ENCODE data around the gene CDCA7. TPM values are rescaled to one million over a fixed set of nuclear protein-coding genes. Genes with fewer than 3 reads are reported as not detected.

Gene CDCA7
- polyA plus RNA-seq, 2 donors, result 15.1 to 20.0 TPM

- Histone ChIP-seq H3K4me3 (ENCODE audit: low read depth in 1 of 2, low read length in 2 of 2) (no peak overlapping the region), H3K36me3 (ENCODE audit: control insufficient read depth in 2 of 2, insufficient read depth in 2 of 2, low read length in 1 of 2) (no peaks in the 10 kb centered on the region), H3K27ac (ENCODE audit: low read depth in 2 of 2, low read length in 1 of 2) (no peak overlapping the region), H3K27me3 (ENCODE audit: control insufficient read depth in 1 of 2, insufficient read depth in 2 of 2, low read length in 2 of 2) (no peaks in the 10 kb centered on the region), H3K9me3 (ENCODE audit: control insufficient read depth in 2 of 2, insufficient read depth in 1 of 2, low read depth in 1 of 2, low read length in 1 of 2) (no peaks in the 10 kb centered on the region), H3K4me1 (ENCODE audit: control insufficient read depth in 2 of 2, insufficient read depth in 2 of 2, low read length in 1 of 2) (no peaks in the 10 kb centered on the region)
- 88 to 89% methylated on average over 16 of the region's 16 CpGs for WGBS, 2 donors
Observed at GRCh38 chr2:173395567-173396351, 41.1 kb downstream of the CDCA7 start.

GRCh38 chr2:173397539-173397938 lies 42.9 kb downstream of the CDCA7 start:
- Histone ChIP-seq H3K27me3 (ENCODE audit: control insufficient read depth in 1 of 2, insufficient read depth in 2 of 2, low read length in 2 of 2) (no peaks in the 10 kb centered on the region), H3K36me3 (ENCODE audit: control insufficient read depth in 2 of 2, insufficient read depth in 2 of 2, low read length in 1 of 2) (no peaks in the 10 kb centered on the region), H3K27ac (ENCODE audit: low read depth in 2 of 2, low read length in 1 of 2) (no peak overlapping the region), H3K4me3 (ENCODE audit: low read depth in 1 of 2, low read length in 2 of 2) (no peak overlapping the region), H3K4me1 (ENCODE audit: control insufficient read depth in 2 of 2, insufficient read depth in 2 of 2, low read length in 1 of 2) (no peaks in the 10 kb centered on the region), H3K9me3 (ENCODE audit: control insufficient read depth in 2 of 2, insufficient read depth in 1 of 2, low read depth in 1 of 2, low read length in 1 of 2) (no peaks in the 10 kb centered on the region)
- 65 to 69% methylated on average over 4 of the region's 4 CpGs for WGBS, 2 donors

GRCh38 chr2:173399229-173399628 lies 44.6 kb downstream of the CDCA7 start:
- H3K27me3 ChIP-seq (ENCODE audit: control insufficient read depth in 1 of 2, insufficient read depth in 2 of 2, low read length in 2 of 2), result no peaks in the 10 kb centered on the region
- no peak overlapping the region for H3K4me3 ChIP-seq (ENCODE audit: low read depth in 1 of 2, low read length in 2 of 2)
- no peaks in the 10 kb centered on the region for H3K4me1 ChIP-seq (ENCODE audit: control insufficient read depth in 2 of 2, insufficient read depth in 2 of 2, low read length in 1 of 2)
- no peaks in the 10 kb centered on the region for H3K9me3 ChIP-seq (ENCODE audit: control insufficient read depth in 2 of 2, insufficient read depth in 1 of 2, low read depth in 1 of 2, low read length in 1 of 2)
- H3K27ac ChIP-seq (ENCODE audit: low read depth in 2 of 2, low read length in 1 of 2), result no peak overlapping the region
- no peaks in the 10 kb centered on the region for H3K36me3 ChIP-seq (ENCODE audit: control insufficient read depth in 2 of 2, insufficient read depth in 2 of 2, low read length in 1 of 2)
- 88 to 90% methylated on average over 4 of the region's 4 CpGs for WGBS, 2 donors

- peaks cover 0 to 2% of the 10 kb centered on the region in 2 donors for H3K27me3 ChIP-seq (ENCODE audit: control insufficient read depth in 1 of 2, insufficient read depth in 2 of 2, low read length in 2 of 2)
- 35 to 43% methylated on average over 4 of the region's 4 CpGs for WGBS, 2 donors
Observed at GRCh38 chr2:173400760-173401159, 46.1 kb downstream of the CDCA7 start.

GRCh38 chr2:173401716-173402326 lies 47.1 kb downstream of the CDCA7 start:
- WGBS, 2 donors, result 26 to 45% methylated on average over 7 of the region's 7 CpGs
- Histone ChIP-seq H3K36me3 (ENCODE audit: control insufficient read depth in 2 of 2, insufficient read depth in 2 of 2, low read length in 1 of 2) (no peaks in the 10 kb centered on the region), H3K27ac (ENCODE audit: low read depth in 2 of 2, low read length in 1 of 2) (no peak overlapping the region)

More at GRCh38 chr2:173400760-173401159, 46.1 kb downstream of the CDCA7 start:
- Histone ChIP-seq H3K9me3 (ENCODE audit: control insufficient read depth in 2 of 2, insufficient read depth in 1 of 2, low read depth in 1 of 2, low read length in 1 of 2) (no peaks in the 10 kb centered on the region), H3K36me3 (ENCODE audit: control insufficient read depth in 2 of 2, insufficient read depth in 2 of 2, low read length in 1 of 2) (no peaks in the 10 kb centered on the region), H3K4me1 (ENCODE audit: control insufficient read depth in 2 of 2, insufficient read depth in 2 of 2, low read length in 1 of 2) (no peaks in the 10 kb centered on the region), H3K4me3 (ENCODE audit: low read depth in 1 of 2, low read length in 2 of 2) (no peak overlapping the region), H3K27ac (ENCODE audit: low read depth in 2 of 2, low read length in 1 of 2) (no peak overlapping the region)

GRCh38 chr2:173402405-173402974 lies 47.8 kb downstream of the CDCA7 start:
- peaks cover 0 to 2% of the 10 kb centered on the region in 2 donors for H3K27me3 ChIP-seq (ENCODE audit: control insufficient read depth in 1 of 2, insufficient read depth in 2 of 2, low read length in 2 of 2)
- no peaks in the 10 kb centered on the region for H3K4me1 ChIP-seq (ENCODE audit: control insufficient read depth in 2 of 2, insufficient read depth in 2 of 2, low read length in 1 of 2)
- H3K27ac ChIP-seq (ENCODE audit: low read depth in 2 of 2, low read length in 1 of 2), result no peak overlapping the region
- no peaks in the 10 kb centered on the region for H3K36me3 ChIP-seq (ENCODE audit: control insufficient read depth in 2 of 2, insufficient read depth in 2 of 2, low read length in 1 of 2)
- H3K4me3 ChIP-seq (ENCODE audit: low read depth in 1 of 2, low read length in 2 of 2), result peak overlapping the region in 1 of 2 donors; percentile 25
- no peaks in the 10 kb centered on the region for H3K9me3 ChIP-seq (ENCODE audit: control insufficient read depth in 2 of 2, insufficient read depth in 1 of 2, low read depth in 1 of 2, low read length in 1 of 2)
- WGBS, 2 donors, result 3 to 4% methylated on average over 21 of the region's 21 CpGs

More at GRCh38 chr2:173401716-173402326, 47.1 kb downstream of the CDCA7 start:
- peaks cover 0 to 2% of the 10 kb centered on the region in 2 donors for H3K27me3 ChIP-seq (ENCODE audit: control insufficient read depth in 1 of 2, insufficient read depth in 2 of 2, low read length in 2 of 2)
- no peak overlapping the region for H3K4me3 ChIP-seq (ENCODE audit: low read depth in 1 of 2, low read length in 2 of 2)
- H3K9me3 ChIP-seq (ENCODE audit: control insufficient read depth in 2 of 2, insufficient read depth in 1 of 2, low read depth in 1 of 2, low read length in 1 of 2), result no peaks in the 10 kb centered on the region
- no peaks in the 10 kb centered on the region for H3K4me1 ChIP-seq (ENCODE audit: control insufficient read depth in 2 of 2, insufficient read depth in 2 of 2, low read length in 1 of 2)

GRCh38 chr2:173404841-173405750 lies 50.4 kb downstream of the CDCA7 start:
- Histone ChIP-seq H3K27me3 (ENCODE audit: control insufficient read depth in 1 of 2, insufficient read depth in 2 of 2, low read length in 2 of 2) (peaks cover 0 to 2% of the 10 kb centered on the region in 2 donors), H3K4me1 (ENCODE audit: control insufficient read depth in 2 of 2, insufficient read depth in 2 of 2, low read length in 1 of 2) (no peaks in the 10 kb centered on the region), H3K4me3 (ENCODE audit: low read depth in 1 of 2, low read length in 2 of 2) (no peak overlapping the region), H3K9me3 (ENCODE audit: control insufficient read depth in 2 of 2, insufficient read depth in 1 of 2, low read depth in 1 of 2, low read length in 1 of 2) (no peaks in the 10 kb centered on the region), H3K36me3 (ENCODE audit: control insufficient read depth in 2 of 2, insufficient read depth in 2 of 2, low read length in 1 of 2) (no peaks in the 10 kb centered on the region), H3K27ac (ENCODE audit: low read depth in 2 of 2, low read length in 1 of 2) (no peak overlapping the region)
- 60 to 61% methylated on average over 8 of the region's 8 CpGs for WGBS, 2 donors

- WGBS, 2 donors, result 78 to 84% methylated on average over 5 of the region's 5 CpGs
- Histone ChIP-seq H3K27me3 (ENCODE audit: control insufficient read depth in 1 of 2, insufficient read depth in 2 of 2, low read length in 2 of 2) (peaks cover 0 to 2% of the 10 kb centered on the region in 2 donors), H3K4me3 (ENCODE audit: low read depth in 1 of 2, low read length in 2 of 2) (no peak overlapping the region)
Observed at GRCh38 chr2:173407176-173407575, 52.5 kb downstream of the CDCA7 start.

GRCh38 chr2:173407646-173408045 lies 53.0 kb downstream of the CDCA7 start:
- WGBS, 2 donors, result 81 to 83% methylated on average over 4 of the region's 4 CpGs
- Histone ChIP-seq H3K36me3 (ENCODE audit: control insufficient read depth in 2 of 2, insufficient read depth in 2 of 2, low read length in 1 of 2) (no peaks in the 10 kb centered on the region), H3K4me1 (ENCODE audit: control insufficient read depth in 2 of 2, insufficient read depth in 2 of 2, low read length in 1 of 2) (no peaks in the 10 kb centered on the region), H3K27me3 (ENCODE audit: control insufficient read depth in 1 of 2, insufficient read depth in 2 of 2, low read length in 2 of 2) (peaks cover 0 to 2% of the 10 kb centered on the region in 2 donors), H3K4me3 (ENCODE audit: low read depth in 1 of 2, low read length in 2 of 2) (no peak overlapping the region), H3K27ac (ENCODE audit: low read depth in 2 of 2, low read length in 1 of 2) (no peak overlapping the region), H3K9me3 (ENCODE audit: control insufficient read depth in 2 of 2, insufficient read depth in 1 of 2, low read depth in 1 of 2, low read length in 1 of 2) (no peaks in the 10 kb centered on the region)

More at GRCh38 chr2:173407176-173407575, 52.5 kb downstream of the CDCA7 start:
- no peak overlapping the region for H3K27ac ChIP-seq (ENCODE audit: low read depth in 2 of 2, low read length in 1 of 2)
- H3K36me3 ChIP-seq (ENCODE audit: control insufficient read depth in 2 of 2, insufficient read depth in 2 of 2, low read length in 1 of 2), result no peaks in the 10 kb centered on the region
- no peaks in the 10 kb centered on the region for H3K4me1 ChIP-seq (ENCODE audit: control insufficient read depth in 2 of 2, insufficient read depth in 2 of 2, low read length in 1 of 2)
- no peaks in the 10 kb centered on the region for H3K9me3 ChIP-seq (ENCODE audit: control insufficient read depth in 2 of 2, insufficient read depth in 1 of 2, low read depth in 1 of 2, low read length in 1 of 2)

All from esophagus (tissue), 2 donors.